ENCODE data around the gene LIPE. TPM values are rescaled to one million over a fixed set of nuclear protein-coding genes. Genes with fewer than 3 reads are reported as not detected.

The LIPE gene
- polyA plus RNA-seq, 1 donor (not counting 4 experiments of a cell fraction or from before 2014, with no cell fraction given): 6.1 TPM

- dilution Hi-C loops (cut with MboI; ENCODE audit: extremely low pct_ligation_motif_present, low sequenced_read_pairs): no loop called here
- H3K9ac ChIP-seq (ENCODE audit: control insufficient read depth, extremely low read depth, insufficient read depth, low read length): no peak overlapping the region
- H3K36me3 ChIP-seq (ENCODE audit: control insufficient read depth in 2 of 2, extremely low read depth in 1 of 2, insufficient read depth in 2 of 2, low read length in 2 of 2): no peaks in the 10 kb centered on the region
- no peak overlapping the region for H3K4me2 ChIP-seq (ENCODE audit: control insufficient read depth, extremely low read depth, insufficient read depth, low read depth, low read length)
- H2AFZ ChIP-seq (ENCODE audit: control insufficient read depth, low read length): no peak overlapping the region
- H4K20me1 ChIP-seq (ENCODE audit: control insufficient read depth, extremely low read depth, insufficient read depth, low read length): no peaks in the 10 kb centered on the region
- H3K79me2 ChIP-seq (ENCODE audit: control insufficient read depth, insufficient read depth, low read length): no peaks in the 10 kb centered on the region
- no peak overlapping the region for H3K4me3 ChIP-seq (ENCODE audit: control insufficient read depth in 2 of 3, extremely low read depth in 1 of 3, insufficient read depth in 2 of 3, low read depth in 1 of 3, low read length in 3 of 3)
- no peak overlapping the region for H3K27ac ChIP-seq (ENCODE audit: control insufficient read depth, insufficient read depth, low read length)
- no peaks in the 10 kb centered on the region for H3K27me3 ChIP-seq (ENCODE audit: control insufficient read depth, extremely low read depth, insufficient read depth, low read length)
- TF ChIP-seq CTCF (optimal IDR thresholded peaks at IDR 0.05 in 1 of 3, IDR thresholded peaks at IDR 0.05 in 1 of 3, conservative IDR thresholded peaks at IDR 0.05 in 1 of 3; ENCODE audit: extremely low read depth in 1 of 3, insufficient read depth in 2 of 3, low read length in 3 of 3) (no peak), EZH2 (IDR thresholded peaks at IDR 0.05; ENCODE audit: low read length) (no peak)
- no peaks in the 10 kb centered on the region for H3K9me3 ChIP-seq (ENCODE audit: control insufficient read depth, low read depth, low read length)
- no peak for FAIRE-seq
- H3K4me1 ChIP-seq (ENCODE audit: control insufficient read depth, extremely low read depth, insufficient read depth, low read length): peaks cover 15% of the 10 kb centered on the region
- no peaks in the 10 kb centered on the region for H3K9me1 ChIP-seq (ENCODE audit: control insufficient read depth, extremely low read depth, insufficient read depth, low read length)
- no peak for DNase-seq (ENCODE audit: low read depth, low spot score)
Measured at GRCh38 chr19:42455086-42455485, 27.9 kb upstream of the LIPE start.

GRCh38 chr19:42452590-42452989 is 25.4 kb upstream of the LIPE start:
- no peak overlapping the region for H3K4me3 ChIP-seq (ENCODE audit: control insufficient read depth in 2 of 3, extremely low read depth in 1 of 3, insufficient read depth in 2 of 3, low read depth in 1 of 3, low read length in 3 of 3)
- H3K9me1 ChIP-seq (ENCODE audit: control insufficient read depth, extremely low read depth, insufficient read depth, low read length): no peaks in the 10 kb centered on the region
- no peaks in the 10 kb centered on the region for H3K36me3 ChIP-seq (ENCODE audit: control insufficient read depth in 2 of 2, extremely low read depth in 1 of 2, insufficient read depth in 2 of 2, low read length in 2 of 2)
- no peaks in the 10 kb centered on the region for H3K27me3 ChIP-seq (ENCODE audit: control insufficient read depth, extremely low read depth, insufficient read depth, low read length)
- FAIRE-seq (no peak), DNase-seq (ENCODE audit: low read depth, low spot score) (no peak)
- H3K27ac ChIP-seq (ENCODE audit: control insufficient read depth, insufficient read depth, low read length): no peak overlapping the region
- no peaks in the 10 kb centered on the region for H4K20me1 ChIP-seq (ENCODE audit: control insufficient read depth, extremely low read depth, insufficient read depth, low read length)
- H3K4me2 ChIP-seq (ENCODE audit: control insufficient read depth, extremely low read depth, insufficient read depth, low read depth, low read length): no peak overlapping the region
- H2AFZ ChIP-seq (ENCODE audit: control insufficient read depth, low read length): no peak overlapping the region
- no peak overlapping the region for H3K9ac ChIP-seq (ENCODE audit: control insufficient read depth, extremely low read depth, insufficient read depth, low read length)
- H3K4me1 ChIP-seq (ENCODE audit: control insufficient read depth, extremely low read depth, insufficient read depth, low read length): peaks cover 15% of the 10 kb centered on the region
- TF ChIP-seq CTCF (optimal IDR thresholded peaks at IDR 0.05 in 1 of 3, IDR thresholded peaks at IDR 0.05 in 1 of 3, conservative IDR thresholded peaks at IDR 0.05 in 1 of 3; ENCODE audit: extremely low read depth in 1 of 3, insufficient read depth in 2 of 3, low read length in 3 of 3) (no peak), EZH2 (IDR thresholded peaks at IDR 0.05; ENCODE audit: low read length) (no peak)
- no peaks in the 10 kb centered on the region for H3K79me2 ChIP-seq (ENCODE audit: control insufficient read depth, insufficient read depth, low read length)
- dilution Hi-C loops (cut with MboI; ENCODE audit: extremely low pct_ligation_motif_present, low sequenced_read_pairs): no loop called here
- no peaks in the 10 kb centered on the region for H3K9me3 ChIP-seq (ENCODE audit: control insufficient read depth, low read depth, low read length)

Measured in keratinocyte (primary cell).